Right renal cortex interstitium (tissue), 3 donors: Measurements from ENCODE around the gene ZNF77. TPM values are rescaled to one million over a fixed set of nuclear protein-coding genes. Genes with fewer than 3 reads are reported as not detected.
"Not testable (repeated sequence)": the region's sequence is repeated elsewhere in the genome, so short reads cannot be mapped to it uniquely, and the experiment has no call there.

Source experiments
- DNase-seq, 3 donors: peaks; one replicate each; pipeline ENCODE4 v3.0.0-alpha.2; 2013; ENCODE audit warnings: low read depth in 3 of 3, low spot score in 2 of 3
- polyA plus RNA-seq, 3 donors: library from polyadenylated mRNA; unstranded; fragments of 120-200 nt; gene quantifications; one replicate each; pipeline ENCODE4 v1.2.1, GENCODE V29; 2013; ENCODE audit not compliant: insufficient read length in 3 of 3

ZNF77 gene
- polyA plus RNA-seq, 3 donors = 7.9 to 9.0 (median 8.8) TPM

- DNase-seq = no peak
These were observed 28.5 kb upstream of the ZNF77 start for GRCh38 chr19:2973229-2973628.

GRCh38 chr19:2970201-2970835, 25.5 kb upstream of the ZNF77 start:
- no peak for DNase-seq

- DNase-seq = no peak
These were observed 24.3 kb upstream of the ZNF77 start for GRCh38 chr19:2969104-2969504.

GRCh38 chr19:2967972-2968371, 23.2 kb upstream of the ZNF77 start:
- DNase-seq = no peak

GRCh38 chr19:2964874-2965273, 20.1 kb upstream of the ZNF77 start:
- DNase-seq = no peak

- not testable (repeated sequence) for DNase-seq
These were observed 18.9 kb upstream of the ZNF77 start for GRCh38 chr19:2963631-2964030.

GRCh38 chr19:2963122-2963521, 18.4 kb upstream of the ZNF77 start:
- DNase-seq = no peak

GRCh38 chr19:2962018-2962670, 17.4 kb upstream of the ZNF77 start:
- no peak for DNase-seq

GRCh38 chr19:2960120-2960519, 15.3 kb upstream of the ZNF77 start:
- no peak for DNase-seq

GRCh38 chr19:2957160-2957559, 12.4 kb upstream of the ZNF77 start:
- no peak for DNase-seq

GRCh38 chr19:2952953-2953481, 8.2 kb upstream of the ZNF77 start:
- no peak for DNase-seq

GRCh38 chr19:2950286-2951124, 5.7 kb upstream of the ZNF77 start:
- DNase-seq = peak; percentile 97 to 99 (median 99)

- no peak for DNase-seq
These were observed 5.1 kb upstream of the ZNF77 start for GRCh38 chr19:2949939-2950285.

GRCh38 chr19:2945575-2946184, 909 bp upstream of the ZNF77 start:
- DNase-seq = no peak

- no peak for DNase-seq
These were observed 382 bp downstream of the ZNF77 start for GRCh38 chr19:2944403-2944774.

GRCh38 chr19:2942928-2943640, 1.7 kb downstream of the ZNF77 start:
- DNase-seq = no peak

GRCh38 chr19:2935863-2936262, 8.9 kb downstream of the ZNF77 start:
- DNase-seq = not testable (repeated sequence)

GRCh38 chr19:2933490-2933910, 11.3 kb downstream of the ZNF77 start:
- DNase-seq = no peak

GRCh38 chr19:2927032-2927430, 17.7 kb downstream of the ZNF77 start:
- DNase-seq = no peak

- no peak for DNase-seq
These were observed 18.3 kb downstream of the ZNF77 start for GRCh38 chr19:2926341-2927031.
